ENCODE data around the gene CCDC90B.
A peak's percentile ranks its signal among the peaks of the same experiment; 100 is the strongest.

The CCDC90B gene

GRCh38 chr11:83256602-83257340, 29.4 kb downstream of the CCDC90B start:
- peaks cover 3% of the 10 kb centered on the region; the same call in 1 of the 2 replicates for H3K36me3 ChIP-seq (ENCODE audit: control insufficient read depth, insufficient read depth, low read length)
- no peak for TF ChIP-seq CTCF (IDR thresholded peaks at IDR 0.05; ENCODE audit: insufficient read depth, low read length, poor library complexity, severe bottlenecking)
- no peak for DNase-seq (ENCODE audit: extremely low read depth, insufficient read length)
- H3K27me3 ChIP-seq (replicated peaks; ENCODE audit: control insufficient read depth, insufficient read depth, low read length), result no peaks in the 10 kb centered on the region
- no peak overlapping the region for H3K4me3 ChIP-seq (replicated peaks; ENCODE audit: low read depth, low read length)

GRCh38 chr11:83255366-83255765, 30.8 kb downstream of the CCDC90B start:
- H3K27me3 ChIP-seq (replicated peaks; ENCODE audit: control insufficient read depth, insufficient read depth, low read length), result no peaks in the 10 kb centered on the region
- no peak overlapping the region for H3K4me3 ChIP-seq (replicated peaks; ENCODE audit: low read depth, low read length)
- TF ChIP-seq CTCF (IDR thresholded peaks at IDR 0.05; ENCODE audit: insufficient read depth, low read length, poor library complexity, severe bottlenecking), result no peak
- no peak for DNase-seq (ENCODE audit: extremely low read depth, insufficient read length)
- peaks cover 3% of the 10 kb centered on the region; the same call in 1 of the 2 replicates for H3K36me3 ChIP-seq (ENCODE audit: control insufficient read depth, insufficient read depth, low read length)

GRCh38 chr11:83252941-83253340, 33.2 kb downstream of the CCDC90B start:
- H3K27me3 ChIP-seq (replicated peaks; ENCODE audit: control insufficient read depth, insufficient read depth, low read length), result no peaks in the 10 kb centered on the region
- no peak for TF ChIP-seq CTCF (IDR thresholded peaks at IDR 0.05; ENCODE audit: insufficient read depth, low read length, poor library complexity, severe bottlenecking)
- no peak for DNase-seq (ENCODE audit: extremely low read depth, insufficient read length)
- H3K36me3 ChIP-seq (ENCODE audit: control insufficient read depth, insufficient read depth, low read length), result peaks cover under 1% of the 10 kb centered on the region; the same call in 1 of the 2 replicates
- no peak overlapping the region for H3K4me3 ChIP-seq (replicated peaks; ENCODE audit: low read depth, low read length)

- TF ChIP-seq CTCF (IDR thresholded peaks at IDR 0.05; ENCODE audit: insufficient read depth, low read length, poor library complexity, severe bottlenecking), result no peak
- DNase-seq (ENCODE audit: extremely low read depth, insufficient read length), result no peak
- Histone ChIP-seq H3K36me3 (ENCODE audit: control insufficient read depth, insufficient read depth, low read length) (no peaks in the 10 kb centered on the region), H3K4me3 (replicated peaks; ENCODE audit: low read depth, low read length) (no peak overlapping the region), H3K27me3 (replicated peaks; ENCODE audit: control insufficient read depth, insufficient read depth, low read length) (no peaks in the 10 kb centered on the region)
These were observed 33.9 kb downstream of the CCDC90B start for GRCh38 chr11:83252266-83252665.

- Histone ChIP-seq H3K27me3 (replicated peaks; ENCODE audit: control insufficient read depth, insufficient read depth, low read length) (no peaks in the 10 kb centered on the region), H3K4me3 (replicated peaks; ENCODE audit: low read depth, low read length) (no peak overlapping the region), H3K36me3 (ENCODE audit: control insufficient read depth, insufficient read depth, low read length) (no peaks in the 10 kb centered on the region)
- DNase-seq (ENCODE audit: extremely low read depth, insufficient read length), result no peak
- peak; percentile 73 for TF ChIP-seq CTCF (IDR thresholded peaks at IDR 0.05; ENCODE audit: insufficient read depth, low read length, poor library complexity, severe bottlenecking)
These were observed 36.1 kb downstream of the CCDC90B start for GRCh38 chr11:83249972-83250593.
